MCF 10A (cell line): Measurements from ENCODE around the gene ZNF574. TPM values are rescaled to one million over a fixed set of nuclear protein-coding genes. Genes with fewer than 3 reads are reported as not detected.

Experiments used
- BruUV-seq: library from RNA; stranded (reverse); fragments of 400-500 nt; replicated peaks from 2 replicates; lab custom pipeline; 2021; lab: Mats Ljungman, UMichigan
- CTCF ChIA-PET: fragments of 300-600 bp; sonication (Branson Sonifier 250); formaldehyde crosslinking; extraction: SDS; loops from one replicate; lab custom pipeline; 2021; ENCODE audit warnings: antibody characterized with exemption, inconsistent platforms; lab: Yijun Ruan, JAX
- POLR2A ChIA-PET: fragments of 300-600, 350-650 bp; sonication (Branson Sonifier 250); formaldehyde crosslinking; extraction: SDS; loops from one replicate; lab custom pipeline; 2020; ENCODE audit warnings: antibody characterized with exemption, inconsistent platforms; lab: Yijun Ruan, JAX
- DNase-seq: peaks from one replicate; pipeline ENCODE4 v3.0.0-alpha.2; 2018; ENCODE audit not compliant: unreplicated experiment
- H3K27ac Mint-ChIP-seq: one replicate; pipeline ENCODE4 v1.8.0; 2022; ENCODE audit warnings: mild to moderate bottlenecking, low read depth, mixed read lengths; ENCODE audit not compliant: unreplicated experiment
- H3K27me3 Mint-ChIP-seq: one replicate; pipeline ENCODE4 v1.8.0; 2022; ENCODE audit warnings: mixed read lengths; ENCODE audit not compliant: insufficient read depth, unreplicated experiment
- H3K36me3 Mint-ChIP-seq: one replicate; pipeline ENCODE4 v1.8.0; 2022; ENCODE audit warnings: mild to moderate bottlenecking, moderate library complexity, mixed read lengths; ENCODE audit not compliant: insufficient read depth, unreplicated experiment
- H3K4me1 Mint-ChIP-seq: one replicate; pipeline ENCODE4 v1.8.0; 2022; ENCODE audit warnings: mixed read lengths; ENCODE audit not compliant: insufficient read depth, unreplicated experiment
- H3K4me3 Mint-ChIP-seq: one replicate; pipeline ENCODE4 v1.8.0; 2022; ENCODE audit warnings: mild to moderate bottlenecking, moderate library complexity, mixed read lengths; ENCODE audit not compliant: unreplicated experiment
- H3K9me3 Mint-ChIP-seq: one replicate; pipeline ENCODE4 v1.8.0; 2022; ENCODE audit warnings: mixed read lengths; ENCODE audit not compliant: unreplicated experiment
- intact Hi-C: fragments of 100-400 bp; cut with micrococcal nuclease; formaldehyde crosslinking; loops from 2 replicates; pipeline ENCODE4 v1.14.1; 2022
- total RNA-seq: library from RNA; stranded (reverse); gene quantifications from 2 replicates; pipeline ENCODE4 v1.2.3, GENCODE V29; 2022
- TF ChIP-seq, protein P1 (sequence below): fragments of 200-600 bp; IDR thresholded peaks from one replicate; pipeline ENCODE4 v1.8.0; 2022; ENCODE audit warnings: antibody characterized with exemption, mild to moderate bottlenecking; ENCODE audit not compliant: unreplicated experiment

ZNF574 gene
- total RNA-seq, 1 experiment from 2014 or later = 12.2 TPM

DNA sequence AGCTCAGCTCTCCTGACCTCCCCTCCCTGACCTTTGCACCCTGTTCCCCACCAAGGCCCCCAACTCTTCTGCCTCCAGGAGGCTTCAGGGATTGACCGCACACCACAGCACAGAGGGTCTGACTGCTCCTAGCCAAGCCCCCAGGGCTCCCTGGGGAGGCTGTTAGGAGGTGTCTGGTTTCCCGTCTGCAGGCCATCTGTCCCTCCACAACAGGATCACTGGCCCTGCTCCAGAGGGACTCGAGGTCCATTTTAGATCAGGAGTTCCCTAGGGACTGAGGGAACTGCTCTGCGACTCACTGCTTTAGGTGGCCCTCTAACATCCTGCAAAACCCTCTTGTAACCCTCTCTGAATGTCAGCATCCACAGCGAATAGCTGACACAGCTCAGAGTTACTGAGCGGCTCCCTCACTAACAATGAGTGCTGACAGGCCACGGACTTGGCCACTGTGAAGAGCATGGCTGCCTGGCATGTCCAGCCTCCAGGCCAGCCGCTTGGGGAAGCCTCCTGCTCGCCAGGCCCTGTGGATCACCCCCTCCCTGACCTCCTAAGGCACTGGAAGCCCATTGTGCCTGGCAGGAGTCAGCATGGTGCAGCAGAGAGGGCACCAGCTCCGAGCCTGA, 23.6 kb upstream of the ZNF574 start:
- Mint-ChIP-seq H3K27me3 (no peaks in the 10 kb centered on the region), H3K4me3 (no peak overlapping the region), H3K27ac (peak overlapping the region; percentile 86), H3K36me3 (no peaks in the 10 kb centered on the region), H3K9me3 (no peaks in the 10 kb centered on the region), H3K4me1 (peaks cover 31% of the 10 kb centered on the region)
- intact Hi-C loops = no loop called here
- TF ChIP-seq, protein P1, sequence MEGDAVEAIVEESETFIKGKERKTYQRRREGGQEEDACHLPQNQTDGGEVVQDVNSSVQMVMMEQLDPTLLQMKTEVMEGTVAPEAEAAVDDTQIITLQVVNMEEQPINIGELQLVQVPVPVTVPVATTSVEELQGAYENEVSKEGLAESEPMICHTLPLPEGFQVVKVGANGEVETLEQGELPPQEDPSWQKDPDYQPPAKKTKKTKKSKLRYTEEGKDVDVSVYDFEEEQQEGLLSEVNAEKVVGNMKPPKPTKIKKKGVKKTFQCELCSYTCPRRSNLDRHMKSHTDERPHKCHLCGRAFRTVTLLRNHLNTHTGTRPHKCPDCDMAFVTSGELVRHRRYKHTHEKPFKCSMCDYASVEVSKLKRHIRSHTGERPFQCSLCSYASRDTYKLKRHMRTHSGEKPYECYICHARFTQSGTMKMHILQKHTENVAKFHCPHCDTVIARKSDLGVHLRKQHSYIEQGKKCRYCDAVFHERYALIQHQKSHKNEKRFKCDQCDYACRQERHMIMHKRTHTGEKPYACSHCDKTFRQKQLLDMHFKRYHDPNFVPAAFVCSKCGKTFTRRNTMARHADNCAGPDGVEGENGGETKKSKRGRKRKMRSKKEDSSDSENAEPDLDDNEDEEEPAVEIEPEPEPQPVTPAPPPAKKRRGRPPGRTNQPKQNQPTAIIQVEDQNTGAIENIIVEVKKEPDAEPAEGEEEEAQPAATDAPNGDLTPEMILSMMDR = no peak
- CTCF ChIA-PET = interaction anchor here (0.6 to 1.5 kb wide), 8 partner anchors 17 to 651 kb away, joined by 3 to 7 read pairs (median 4); no protein-coding TSS in a partner anchor
- DNase-seq = no peak
- BruUV-seq = no TSS peak
- POLR2A ChIA-PET = interaction anchor here (0.6 to 4.2 kb wide), 12 partner anchors 8 to 1701 kb away, joined by 3 to 32 read pairs (median 4); partner anchors contain the start of genes RPS19 and ZNF574

DNA sequence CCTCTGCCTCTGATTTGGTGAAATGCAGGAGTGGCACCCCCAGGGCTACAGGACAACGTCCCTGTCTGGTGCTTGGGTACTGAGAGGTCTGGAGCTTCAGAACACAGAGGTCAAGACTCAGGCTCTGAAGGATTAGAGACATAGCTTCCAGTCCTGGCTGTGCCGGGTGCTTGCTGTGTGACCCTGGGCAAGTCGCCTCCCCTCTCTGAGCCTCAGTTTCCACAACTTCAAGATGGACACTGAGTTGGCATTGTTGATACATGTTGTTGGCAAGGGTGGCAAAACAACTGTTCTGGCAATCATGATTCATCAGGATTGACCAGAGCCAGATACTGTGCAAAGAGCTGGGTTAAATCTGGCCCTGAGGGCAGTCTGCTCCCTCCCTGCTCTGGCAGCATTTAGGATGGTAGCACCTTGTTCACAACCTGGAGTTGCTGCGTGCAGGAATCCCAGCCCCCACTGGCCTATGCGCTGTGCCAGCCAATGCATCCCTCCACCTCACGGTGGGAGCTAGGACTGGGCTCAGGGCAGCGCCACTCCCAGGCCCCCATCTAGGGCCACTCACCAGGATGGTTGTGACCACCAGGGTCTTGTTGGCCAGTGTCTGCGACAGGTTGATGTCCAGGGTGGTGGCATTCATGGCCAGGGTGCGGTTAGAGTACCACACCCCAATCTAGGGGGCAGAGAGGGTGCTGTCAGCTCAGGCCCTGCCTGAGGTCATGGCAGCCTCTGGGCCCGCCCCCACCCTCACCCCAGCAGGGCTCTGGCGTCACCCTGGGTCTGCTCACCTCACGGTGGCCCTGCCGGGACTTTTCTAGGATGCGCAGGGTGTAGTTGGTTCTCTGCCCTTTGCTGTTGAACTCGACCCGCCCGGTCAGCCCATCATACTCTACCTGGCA, 22.7 kb upstream of the ZNF574 start:
- no peaks in the 10 kb centered on the region for H3K27me3 Mint-ChIP-seq
- POLR2A ChIA-PET = interaction anchor here (0.8 to 4.2 kb wide), 8 partner anchors 19 to 344 kb away, joined by 3 to 32 read pairs (median 4); partner anchors contain the start of gene ZNF574

DNA sequence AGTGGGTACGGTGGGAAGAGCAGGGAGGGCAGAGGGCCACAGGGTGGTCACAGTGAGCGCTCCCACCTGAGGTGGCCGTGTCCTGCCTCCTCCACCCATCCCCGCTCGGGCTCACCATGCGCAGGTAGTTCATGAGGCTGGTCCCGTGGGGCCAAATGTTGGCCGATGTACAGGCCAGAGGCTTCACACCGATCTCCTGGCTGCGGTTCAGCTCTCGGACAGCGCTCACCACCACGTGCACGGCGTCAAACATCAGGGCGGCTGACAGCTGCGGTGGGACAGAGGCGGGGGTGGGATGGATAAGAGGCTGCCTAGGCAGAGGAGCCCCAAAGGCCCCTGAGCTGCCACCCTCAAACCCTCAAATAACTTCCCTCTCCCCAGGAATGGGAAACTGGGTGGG, 21.8 kb upstream of the ZNF574 start:
- H3K36me3 Mint-ChIP-seq = no peaks in the 10 kb centered on the region
- H3K27me3 Mint-ChIP-seq = no peaks in the 10 kb centered on the region
- H3K27ac Mint-ChIP-seq = peak overlapping the region; percentile 39
- ChIA-PET POLR2A (interaction anchor here (4.2 kb wide), 1 partner anchor 22 kb away, joined by 32 read pairs; the partner anchor contains the start of gene ZNF574), CTCF (interaction anchor here (1.0 kb wide), 1 partner anchor 47 kb away, joined by 3 read pairs; no protein-coding TSS in a partner anchor)
- H3K9me3 Mint-ChIP-seq = no peaks in the 10 kb centered on the region
- no peak overlapping the region for H3K4me3 Mint-ChIP-seq
- TF ChIP-seq, protein P1 = no peak
- intact Hi-C loops = no loop called here
- H3K4me1 Mint-ChIP-seq = peaks cover 29% of the 10 kb centered on the region
- no peak for DNase-seq
- BruUV-seq = no TSS peak

More for the DNA sequence above, 22.7 kb upstream of the ZNF574 start:
- no peak overlapping the region for H3K4me3 Mint-ChIP-seq
- no TSS peak for BruUV-seq
- TF ChIP-seq, protein P1 = no peak
- peaks cover 31% of the 10 kb centered on the region for H3K4me1 Mint-ChIP-seq
- peak overlapping the region; percentile 39 for H3K27ac Mint-ChIP-seq
- H3K36me3 Mint-ChIP-seq = no peaks in the 10 kb centered on the region
- CTCF ChIA-PET = interaction anchor here (0.5 to 1.5 kb wide), 8 partner anchors 18 to 1381 kb away, joined by 3 to 7 read pairs (median 3); no protein-coding TSS in a partner anchor
- intact Hi-C loops = no loop called here
- peak; percentile 85 for DNase-seq
- H3K9me3 Mint-ChIP-seq = no peaks in the 10 kb centered on the region

DNA sequence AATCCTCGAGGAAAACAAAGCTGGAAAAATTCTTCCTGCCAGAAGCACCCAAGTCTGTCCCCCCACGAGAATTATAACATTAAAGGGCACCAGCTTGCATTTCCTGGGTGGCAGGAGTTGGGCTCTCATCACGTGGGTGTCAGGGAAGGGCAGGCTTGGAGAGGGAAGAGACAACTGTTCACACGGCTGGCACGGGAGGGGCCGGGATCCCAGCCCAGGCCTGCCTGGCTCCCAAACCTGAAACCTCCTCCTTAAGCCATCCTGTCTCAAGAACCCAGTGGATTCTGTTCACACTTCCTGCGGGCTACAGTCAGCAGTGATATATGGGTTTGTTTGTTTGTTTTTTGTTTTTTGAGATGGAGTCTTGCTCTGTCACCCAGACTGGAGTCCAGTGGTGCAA, 18.1 kb upstream of the ZNF574 start:
- POLR2A ChIA-PET = no interaction called here
- H3K27me3 Mint-ChIP-seq = no peaks in the 10 kb centered on the region

More for the DNA sequence above, 18.1 kb upstream of the ZNF574 start:
- CTCF ChIA-PET = interaction anchor here (0.6 to 0.7 kb wide), 2 partner anchors 122 to 186 kb away, joined by 3 read pairs; no protein-coding TSS in a partner anchor
- Mint-ChIP-seq H3K4me1 (peaks cover 7% of the 10 kb centered on the region), H3K36me3 (no peaks in the 10 kb centered on the region), H3K27ac (no peak overlapping the region), H3K9me3 (no peaks in the 10 kb centered on the region), H3K4me3 (no peak overlapping the region)
- no TSS peak for BruUV-seq
- intact Hi-C loops = no loop called here
- DNase-seq = no peak
- TF ChIP-seq, protein P1 = no peak
